ENCODE results near the gene WASF3. TPM values are rescaled to one million over a fixed set of nuclear protein-coding genes. Genes with fewer than 3 reads are reported as not detected.

Gene WASF3
- total RNA-seq, 1 experiment from 2014 or later: 0.31 TPM

DNA sequence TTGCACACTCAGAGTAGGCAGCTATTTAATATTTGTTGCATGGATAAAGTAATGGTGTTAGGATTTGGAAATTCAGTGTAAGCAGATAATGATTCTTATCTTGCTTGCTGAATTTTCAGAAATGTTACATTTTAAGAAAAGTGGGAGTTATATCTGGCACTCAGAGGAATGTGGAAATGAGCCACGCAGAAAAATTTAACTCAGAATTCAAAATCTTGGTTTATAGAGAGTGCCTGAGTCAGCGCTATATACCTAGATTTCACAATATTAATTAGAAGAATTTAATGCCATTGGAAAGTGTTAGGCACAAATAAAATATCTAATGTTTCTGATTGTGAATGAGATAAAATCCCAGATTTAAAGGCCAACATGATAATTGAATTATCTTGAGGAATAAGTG lies 106.8 kb downstream of the WASF3 start:
- Histone ChIP-seq H3K27me3 (ENCODE audit: insufficient read depth, low read depth) (no peaks in the 10 kb centered on the region), H3K4me3 (no peak overlapping the region), H3K79me2 (ENCODE audit: low read depth) (no peaks in the 10 kb centered on the region), H3K36me3 (ENCODE audit: low read depth) (no peaks in the 10 kb centered on the region), H3K9me2 (ENCODE audit: insufficient read depth) (no peaks in the 10 kb centered on the region), H2AFZ (no peak overlapping the region), H3F3A (ENCODE audit: insufficient read depth, low read depth) (no peaks in the 10 kb centered on the region), H3K27ac (no peak overlapping the region), H3K9me3 (ENCODE audit: insufficient read depth, low read depth) (no peaks in the 10 kb centered on the region), H4K20me1 (ENCODE audit: insufficient read depth) (no peaks in the 10 kb centered on the region), H3K4me2 (no peak overlapping the region), H3K4me1 (replicated peaks; ENCODE audit: insufficient read depth) (no peaks in the 10 kb centered on the region)
- TF ChIP-seq, protein P1, sequence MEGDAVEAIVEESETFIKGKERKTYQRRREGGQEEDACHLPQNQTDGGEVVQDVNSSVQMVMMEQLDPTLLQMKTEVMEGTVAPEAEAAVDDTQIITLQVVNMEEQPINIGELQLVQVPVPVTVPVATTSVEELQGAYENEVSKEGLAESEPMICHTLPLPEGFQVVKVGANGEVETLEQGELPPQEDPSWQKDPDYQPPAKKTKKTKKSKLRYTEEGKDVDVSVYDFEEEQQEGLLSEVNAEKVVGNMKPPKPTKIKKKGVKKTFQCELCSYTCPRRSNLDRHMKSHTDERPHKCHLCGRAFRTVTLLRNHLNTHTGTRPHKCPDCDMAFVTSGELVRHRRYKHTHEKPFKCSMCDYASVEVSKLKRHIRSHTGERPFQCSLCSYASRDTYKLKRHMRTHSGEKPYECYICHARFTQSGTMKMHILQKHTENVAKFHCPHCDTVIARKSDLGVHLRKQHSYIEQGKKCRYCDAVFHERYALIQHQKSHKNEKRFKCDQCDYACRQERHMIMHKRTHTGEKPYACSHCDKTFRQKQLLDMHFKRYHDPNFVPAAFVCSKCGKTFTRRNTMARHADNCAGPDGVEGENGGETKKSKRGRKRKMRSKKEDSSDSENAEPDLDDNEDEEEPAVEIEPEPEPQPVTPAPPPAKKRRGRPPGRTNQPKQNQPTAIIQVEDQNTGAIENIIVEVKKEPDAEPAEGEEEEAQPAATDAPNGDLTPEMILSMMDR (conservative IDR thresholded peaks at IDR 0.05): no peak
- no peak for TF ChIP-seq EZH2 (IDR thresholded peaks at IDR 0.05; ENCODE audit: low read depth)
- BruUV-seq (replicated peaks): no TSS peak
- POLR2A ChIA-PET (ENCODE audit: unreplicated experiment): no interaction called here
- CTCF ChIA-PET: no interaction called here
- intact Hi-C loops (cut with micrococcal nuclease; ENCODE audit: unreplicated experiment): no loop called here
- no peak for DNase-seq

DNA sequence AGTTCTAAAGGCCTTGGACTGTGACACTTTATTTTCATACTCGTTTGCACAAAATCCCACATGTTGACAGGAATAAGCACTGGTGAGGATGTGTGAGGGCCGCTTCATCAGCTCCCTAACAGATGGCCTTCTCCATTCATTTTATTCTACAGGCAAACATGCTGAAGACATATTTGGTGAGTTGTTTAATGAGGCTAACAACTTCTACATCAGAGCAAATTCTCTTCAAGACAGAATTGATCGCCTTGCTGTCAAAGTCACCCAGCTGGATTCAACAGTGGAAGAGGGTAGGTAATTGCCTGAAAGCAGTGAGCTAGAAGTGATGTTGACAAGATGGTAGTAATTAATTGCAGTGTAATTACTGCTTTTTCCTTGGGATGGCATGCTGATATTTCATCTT lies 107.4 kb downstream of the WASF3 start:
- intact Hi-C loops (cut with micrococcal nuclease; ENCODE audit: unreplicated experiment): no loop called here
- H3F3A ChIP-seq (ENCODE audit: insufficient read depth, low read depth): no peaks in the 10 kb centered on the region
- DNase-seq: no peak
- BruUV-seq (replicated peaks): no TSS peak
- no peak overlapping the region for H3K4me3 ChIP-seq
- no peaks in the 10 kb centered on the region for H3K4me1 ChIP-seq (replicated peaks; ENCODE audit: insufficient read depth)
- H3K4me2 ChIP-seq: no peak overlapping the region
- no peaks in the 10 kb centered on the region for H4K20me1 ChIP-seq (ENCODE audit: insufficient read depth)
- H3K9me3 ChIP-seq (ENCODE audit: insufficient read depth, low read depth): no peaks in the 10 kb centered on the region
- H2AFZ ChIP-seq: no peak overlapping the region
- ChIA-PET CTCF (no interaction called here), POLR2A (ENCODE audit: unreplicated experiment) (no interaction called here)
- H3K36me3 ChIP-seq (ENCODE audit: low read depth): no peaks in the 10 kb centered on the region
- no peak for TF ChIP-seq EZH2 (IDR thresholded peaks at IDR 0.05; ENCODE audit: low read depth)
- TF ChIP-seq, protein P1 (conservative IDR thresholded peaks at IDR 0.05): no peak
- no peaks in the 10 kb centered on the region for H3K27me3 ChIP-seq (ENCODE audit: insufficient read depth, low read depth)
- no peaks in the 10 kb centered on the region for H3K79me2 ChIP-seq (ENCODE audit: low read depth)
- H3K27ac ChIP-seq: no peak overlapping the region
- no peaks in the 10 kb centered on the region for H3K9me2 ChIP-seq (ENCODE audit: insufficient read depth)

DNA sequence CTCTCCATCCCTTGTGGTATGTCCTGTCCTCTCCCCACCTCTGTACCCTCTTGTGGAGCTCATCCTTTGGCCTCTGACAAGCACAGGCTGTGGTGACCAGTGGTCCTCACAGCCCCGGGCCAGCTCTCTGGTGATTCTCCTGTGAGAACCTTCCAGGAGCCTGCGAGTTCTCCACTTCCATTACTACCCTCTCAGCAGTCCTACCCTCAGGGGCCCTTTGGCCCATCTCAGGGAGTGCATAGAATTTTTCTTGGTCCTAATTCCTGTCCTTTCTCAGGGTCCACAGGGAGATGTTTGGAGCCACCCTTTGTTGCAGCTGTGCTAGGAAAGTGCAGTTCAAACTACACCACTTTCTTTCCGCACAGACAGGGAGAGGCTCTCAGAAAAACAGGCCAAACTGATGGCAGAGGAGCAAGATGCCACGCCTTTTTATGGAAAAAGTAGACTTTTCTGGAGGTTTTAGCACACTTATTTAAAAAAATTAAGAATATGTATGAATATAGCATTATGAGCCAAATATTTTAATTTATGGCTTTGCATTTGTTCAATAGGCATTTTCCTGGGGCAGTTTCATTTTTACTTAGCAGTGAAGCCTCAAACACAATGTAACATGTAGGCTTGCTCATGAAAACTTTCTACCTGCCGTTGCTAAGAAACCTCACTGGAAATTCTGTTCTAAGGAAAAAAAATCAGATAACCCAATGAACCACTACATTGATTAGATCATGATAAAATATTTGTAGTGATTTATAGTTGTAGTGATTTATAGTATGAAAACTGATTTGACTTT lies 111.1 kb downstream of the WASF3 start:
- POLR2A ChIA-PET (ENCODE audit: unreplicated experiment): no interaction called here

More for the DNA sequence above, 111.1 kb downstream of the WASF3 start:
- Histone ChIP-seq H3K79me2 (ENCODE audit: low read depth) (no peaks in the 10 kb centered on the region), H3K9me3 (ENCODE audit: insufficient read depth, low read depth) (no peaks in the 10 kb centered on the region), H3K9me2 (ENCODE audit: insufficient read depth) (no peaks in the 10 kb centered on the region), H3K4me2 (no peak overlapping the region), H3F3A (ENCODE audit: insufficient read depth, low read depth) (no peaks in the 10 kb centered on the region), H4K20me1 (ENCODE audit: insufficient read depth) (no peaks in the 10 kb centered on the region), H3K36me3 (ENCODE audit: low read depth) (no peaks in the 10 kb centered on the region), H3K27ac (no peak overlapping the region), H3K4me1 (replicated peaks; ENCODE audit: insufficient read depth) (no peaks in the 10 kb centered on the region), H3K4me3 (no peak overlapping the region), H2AFZ (no peak overlapping the region), H3K27me3 (ENCODE audit: insufficient read depth, low read depth) (no peaks in the 10 kb centered on the region)
- intact Hi-C loops (cut with micrococcal nuclease; ENCODE audit: unreplicated experiment): no loop called here
- DNase-seq: no peak
- TF ChIP-seq, protein P1 (conservative IDR thresholded peaks at IDR 0.05): no peak
- TF ChIP-seq EZH2 (IDR thresholded peaks at IDR 0.05; ENCODE audit: low read depth): no peak
- no TSS peak for BruUV-seq (replicated peaks)
- CTCF ChIA-PET: no interaction called here
